Measurements from ENCODE around the gene CAPN7.
A peak's percentile ranks its signal among the peaks of the same experiment; 100 is the strongest.

The CAPN7 gene

GRCh38 chr3:15199493-15200105, 6.4 kb upstream of the CAPN7 start:
- DNase-seq (ENCODE audit: low read depth in 3 of 3): no peak

- DNase-seq (ENCODE audit: low read depth in 3 of 3): no peak
Observed at GRCh38 chr3:15204005-15204404, 2.0 kb upstream of the CAPN7 start.

- no peak for DNase-seq (ENCODE audit: low read depth in 3 of 3)
Observed at GRCh38 chr3:15205482-15205933, 538 bp upstream of the CAPN7 start.

- DNase-seq (ENCODE audit: low read depth in 3 of 3): no peak
Observed at GRCh38 chr3:15206662-15207576, 873 bp downstream of the CAPN7 start.

- DNase-seq (ENCODE audit: low read depth in 3 of 3): no peak
Observed at GRCh38 chr3:15207836-15208504, 1.9 kb downstream of the CAPN7 start.

GRCh38 chr3:15211937-15212336, 5.9 kb downstream of the CAPN7 start:
- DNase-seq (ENCODE audit: low read depth in 3 of 3): no peak

GRCh38 chr3:15214758-15215157, 8.7 kb downstream of the CAPN7 start:
- no peak for DNase-seq (ENCODE audit: low read depth in 3 of 3)

- no peak for DNase-seq (ENCODE audit: low read depth in 3 of 3)
Observed at GRCh38 chr3:15215996-15216395, 9.9 kb downstream of the CAPN7 start.

GRCh38 chr3:15216501-15216900, 10.5 kb downstream of the CAPN7 start:
- DNase-seq (ENCODE audit: low read depth in 3 of 3): no peak

- DNase-seq (ENCODE audit: low read depth in 3 of 3): no peak
Observed at GRCh38 chr3:15217011-15217671, 11.1 kb downstream of the CAPN7 start.

- DNase-seq (ENCODE audit: low read depth in 3 of 3): no peak
Observed at GRCh38 chr3:15217841-15218267, 11.8 kb downstream of the CAPN7 start.

GRCh38 chr3:15218689-15219088, 12.6 kb downstream of the CAPN7 start:
- DNase-seq (ENCODE audit: low read depth in 3 of 3): no peak

- DNase-seq (ENCODE audit: low read depth in 3 of 3): no peak
Observed at GRCh38 chr3:15220056-15220455, 14.0 kb downstream of the CAPN7 start.

- no peak for DNase-seq (ENCODE audit: low read depth in 3 of 3)
Observed at GRCh38 chr3:15220661-15221060, 14.6 kb downstream of the CAPN7 start.

- DNase-seq (ENCODE audit: low read depth in 3 of 3): no peak
Observed at GRCh38 chr3:15221574-15222217, 15.7 kb downstream of the CAPN7 start.

GRCh38 chr3:15223685-15224572, 17.9 kb downstream of the CAPN7 start:
- no peak for DNase-seq (ENCODE audit: low read depth in 3 of 3)

- DNase-seq (ENCODE audit: low read depth in 3 of 3): no peak
Observed at GRCh38 chr3:15228147-15228546, 22.1 kb downstream of the CAPN7 start.

- no peak for DNase-seq (ENCODE audit: low read depth in 3 of 3)
Observed at GRCh38 chr3:15229262-15229661, 23.2 kb downstream of the CAPN7 start.

- DNase-seq (ENCODE audit: low read depth in 3 of 3): peak in 2 of 3 experiments; percentile 13 to 27
Observed at GRCh38 chr3:15241341-15241740, 35.3 kb downstream of the CAPN7 start.

- DNase-seq (ENCODE audit: low read depth in 3 of 3): no peak
Observed at GRCh38 chr3:15243822-15244482, 37.9 kb downstream of the CAPN7 start.

Data from stimulated activated CD4-positive, alpha-beta T cell treated with anti-CD3 and anti-CD28 coated beads, TNF-alpha, amount 100 ng/mL, for 24 hours (primary cell).